Common myeloid progenitor, CD34-positive (primary cell): ENCODE measurements around the gene RAET1G.

Experiments
- CTCF ChIA-PET: fragments of 350-600 bp; sonication (Branson Sonifier 250); formaldehyde crosslinking; loops from one replicate; lab custom pipeline; 2021; ENCODE audit warnings: antibody characterized with exemption; lab: Charles Lee
- POLR2A ChIA-PET: fragments of 350-600 bp; sonication (Branson Sonifier 250); formaldehyde crosslinking; loops from one replicate; lab custom pipeline; 2021; ENCODE audit warnings: antibody characterized with exemption; lab: Charles Lee
- DNase-seq, 3 donors: peaks; one replicate each; pipeline versions ENCODE4 v3.0.0 to v3.0.0-alpha.2; 2013
- H3K27ac ChIP-seq, 2 experiments: 1 replicate in 1 of 2; 2 replicates in 1 of 2; pipeline ENCODE4 v1.7.0; 2013; ENCODE audit warnings: inconsistent platforms in 2 of 2, low read length in 2 of 2, mild to moderate bottlenecking in 2 of 2, low read depth in 1 of 2, moderate library complexity in 1 of 2; ENCODE audit not compliant: severe bottlenecking in 2 of 2, insufficient read depth in 1 of 2, poor library complexity in 1 of 2
- H3K27me3 ChIP-seq, 5 experiments: replicated peaks in 2 of 5; 1 replicate in 3 of 5; 2 replicates in 2 of 5; pipeline versions ENCODE4 v1.6.1 to v1.7.0; 2013; ENCODE audit warnings: low read length in 4 of 5, mild to moderate bottlenecking in 2 of 5, moderate library complexity in 2 of 5, inconsistent platforms in 1 of 5; ENCODE audit not compliant: insufficient read depth in 5 of 5, control insufficient read depth in 4 of 5
- H3K36me3 ChIP-seq, 4 experiments: 1 replicate in 2 of 4; 2 replicates in 2 of 4; pipeline versions ENCODE4 v1.6.1 to v1.7.0; 2013; ENCODE audit warnings: low read length in 3 of 4, control low read depth in 1 of 4, mild to moderate bottlenecking in 1 of 4; ENCODE audit not compliant: control insufficient read depth in 4 of 4, insufficient read depth in 4 of 4
- H3K4me1 ChIP-seq, 4 experiments: 1 replicate in 3 of 4; 2 replicates in 1 of 4; pipeline versions ENCODE4 v1.6.1 to v1.7.1; 2013; ENCODE audit warnings: low read length in 3 of 4, mild to moderate bottlenecking in 3 of 4, control low read depth in 1 of 4, inconsistent platforms in 1 of 4, moderate library complexity in 1 of 4; ENCODE audit not compliant: control insufficient read depth in 4 of 4, insufficient read depth in 4 of 4; ENCODE audit errors: control extremely low read depth in 1 of 4
- H3K4me3 ChIP-seq, 7 experiments: 1 replicate in 4 of 7; 2 replicates in 3 of 7; pipeline versions ENCODE4 v1.5.1 to v1.7.0; 2013; ENCODE audit warnings: mild to moderate bottlenecking in 7 of 7, low read length in 6 of 7, moderate library complexity in 6 of 7, inconsistent platforms in 2 of 7, low read depth in 2 of 7, control low read depth in 1 of 7; ENCODE audit not compliant: insufficient read depth in 4 of 7, control insufficient read depth in 1 of 7; ENCODE audit errors: extremely low read depth in 1 of 7
- H3K9me3 ChIP-seq, 5 experiments: 1 replicate in 4 of 5; 2 replicates in 1 of 5; pipeline versions ENCODE4 v1.6.1 to v1.7.1; 2013; ENCODE audit warnings: low read length in 4 of 5, mild to moderate bottlenecking in 2 of 5, inconsistent platforms in 1 of 5, low read depth in 1 of 5, moderate library complexity in 1 of 5; ENCODE audit not compliant: control insufficient read depth in 4 of 5, insufficient read depth in 2 of 5; ENCODE audit errors: control extremely low read depth in 1 of 5
- WGBS: methylation state at CpG from one replicate; pipeline ENCODE4 v1.1.5; 2013; ENCODE audit not compliant: insufficient coverage; 5-methylcytosine and 5-hydroxymethylcytosine counted together

RAET1G gene

DNA sequence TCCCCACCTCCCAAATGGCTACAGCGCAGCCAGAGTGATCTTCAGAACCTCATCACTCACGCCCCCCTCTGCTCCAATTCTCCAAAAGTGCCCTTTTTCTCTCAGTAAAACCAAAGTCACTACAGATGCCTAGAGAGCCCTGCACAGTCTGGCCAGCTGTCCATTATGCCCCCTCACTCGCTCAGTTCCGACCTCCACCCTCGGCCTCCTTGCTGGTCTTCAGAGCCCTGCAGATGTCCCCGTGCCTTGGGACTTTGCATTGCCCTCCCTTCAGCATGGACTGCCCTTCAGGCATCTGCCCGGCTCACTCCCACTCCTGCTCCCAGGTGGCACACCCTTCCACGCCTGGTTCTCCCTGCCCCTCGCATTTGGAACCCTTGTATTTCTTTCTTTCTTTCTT is 24.0 kb downstream of the RAET1G start:
- Histone ChIP-seq H3K9me3 (no peaks in the 10 kb centered on the region), H3K4me3 (no peak overlapping the region), H3K36me3 (no peaks in the 10 kb centered on the region), H3K27ac (no peak overlapping the region), H3K4me1 (peaks cover 0 to 24% (median 20%) of the 10 kb centered on the region in 4 experiments), H3K27me3 (peaks cover 0 to 3% (median 0%) of the 10 kb centered on the region in 5 experiments)
- ChIA-PET POLR2A (no interaction called here), CTCF (interaction anchor here (2.3 kb wide), 1 partner anchor 59 kb away, joined by 8 read pairs; no protein-coding TSS in a partner anchor)
- 96% methylated on average over 6 of the region's 9 CpGs for WGBS
- DNase-seq = no peak

DNA sequence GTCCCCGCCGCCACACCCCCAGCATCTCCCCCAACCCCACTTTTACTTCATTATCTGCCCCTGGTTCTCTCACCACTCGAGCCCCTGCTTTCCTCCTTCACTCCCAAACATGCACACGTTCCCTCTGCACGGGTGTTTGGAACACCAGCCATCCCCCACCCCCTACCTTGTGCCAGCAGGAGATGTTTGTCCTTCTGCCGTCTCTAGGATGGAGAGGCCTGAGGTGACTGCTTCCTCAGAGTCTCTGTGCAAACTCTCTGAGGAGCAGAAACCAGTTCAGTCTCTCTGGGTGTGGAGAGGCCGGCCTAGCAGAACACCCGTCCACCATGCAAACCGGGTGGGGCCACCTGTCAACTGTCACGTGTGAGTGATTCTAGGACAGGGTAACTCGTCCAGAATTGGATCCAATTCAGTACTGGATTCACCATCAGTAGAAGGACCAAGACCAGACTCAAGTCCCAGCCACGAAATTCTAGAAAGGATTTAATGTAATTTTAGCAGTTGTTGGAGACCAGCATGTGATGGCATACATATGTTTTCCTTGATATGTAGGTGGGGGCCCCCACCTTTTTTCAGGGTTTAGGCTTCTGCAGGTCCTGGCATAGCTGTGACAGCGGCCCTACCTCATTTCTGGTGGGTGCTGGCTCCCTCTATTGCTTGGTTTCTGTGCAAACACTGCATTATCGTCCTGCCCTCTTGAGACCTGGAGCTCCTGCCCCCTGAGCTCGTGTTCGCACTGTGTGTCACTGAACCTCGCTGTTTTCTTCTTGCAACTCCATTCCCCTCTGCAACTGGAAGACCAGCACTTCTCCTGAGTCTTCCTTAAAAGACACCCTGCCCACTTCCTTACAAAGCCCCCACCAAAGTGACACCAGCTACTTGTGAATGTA is 24.8 kb downstream of the RAET1G start, which contains the start of gene RAET1E:
Gene RAET1E, minus strand, starts transcription at position 259 of the 890 bp plus-strand sequence. CDS start 7,212 bp downstream, outside the sequence.
- CTCF ChIA-PET = interaction anchor here (1.0 to 2.3 kb wide), 2 partner anchors 58 to 63 kb away, joined by 3 to 8 read pairs; no protein-coding TSS in a partner anchor
- no peaks in the 10 kb centered on the region for H3K36me3 ChIP-seq

DNA sequence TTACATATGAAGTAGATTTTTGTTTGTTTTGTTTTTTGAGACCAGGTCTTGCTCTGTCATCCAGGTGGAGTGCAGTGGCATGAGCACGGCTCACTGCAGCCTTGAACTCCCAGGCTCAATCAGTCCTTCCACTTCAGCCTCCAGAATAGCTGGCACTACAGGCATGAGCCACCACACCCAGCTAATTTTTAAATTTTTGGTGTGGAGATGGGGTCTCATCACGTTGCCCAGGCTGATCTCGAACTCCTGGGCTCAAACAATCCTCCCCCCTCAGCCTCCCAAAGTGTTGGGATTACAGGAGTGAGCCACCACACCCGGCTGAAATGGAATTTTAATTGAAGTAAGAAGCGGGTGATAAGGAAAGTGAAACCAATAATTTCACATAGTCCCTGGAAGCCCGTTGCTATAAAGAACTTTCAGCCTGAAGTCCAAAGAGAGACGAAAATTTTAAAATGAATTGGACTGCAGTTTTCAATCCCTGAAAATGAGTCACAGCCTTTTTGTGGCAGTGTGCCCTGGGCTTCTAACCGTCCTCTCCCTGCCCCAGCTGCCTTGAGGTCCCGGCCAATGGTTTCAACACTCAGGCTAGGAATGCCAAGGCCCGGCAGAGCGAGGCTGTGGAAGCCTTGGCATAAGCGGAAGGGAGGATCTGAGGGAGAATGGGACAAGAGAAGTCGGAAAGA is 25.8 kb downstream of the RAET1G start:
- Histone ChIP-seq H3K36me3 (no peaks in the 10 kb centered on the region), H3K27ac (no peak overlapping the region), H3K9me3 (no peaks in the 10 kb centered on the region), H3K4me1 (peaks cover 0 to 24% (median 20%) of the 10 kb centered on the region in 4 experiments), H3K4me3 (no peak overlapping the region), H3K27me3 (peaks cover 0 to 3% (median 0%) of the 10 kb centered on the region in 5 experiments)
- WGBS = 96% methylated on average over 9 of the region's 13 CpGs
- CTCF ChIA-PET = interaction anchor here (1.1 to 2.3 kb wide), 3 partner anchors 32 to 63 kb away, joined by 3 to 8 read pairs (median 3); no protein-coding TSS in a partner anchor
- POLR2A ChIA-PET = no interaction called here
- DNase-seq = peak in 2 of 3 donors; percentile 6 to 7

More for the DNA sequence above, 24.8 kb downstream of the RAET1G start, which contains the start of gene RAET1E:
- WGBS = 95% methylated on average over 15 of the region's 17 CpGs
- H3K4me3 ChIP-seq = no peak within 1 kb of the TSS
- H3K9me3 ChIP-seq = no peaks in the 10 kb centered on the region
- peaks cover 0 to 24% (median 20%) of the 10 kb centered on the region in 4 experiments for H3K4me1 ChIP-seq
- no peak within 1 kb of the TSS for H3K27ac ChIP-seq
- POLR2A ChIA-PET = no interaction called here
- H3K27me3 ChIP-seq = peaks cover 0 to 3% (median 0%) of the 10 kb centered on the region in 5 experiments
- peak in 2 of 3 donors; percentile 19 to 31 for DNase-seq

DNA sequence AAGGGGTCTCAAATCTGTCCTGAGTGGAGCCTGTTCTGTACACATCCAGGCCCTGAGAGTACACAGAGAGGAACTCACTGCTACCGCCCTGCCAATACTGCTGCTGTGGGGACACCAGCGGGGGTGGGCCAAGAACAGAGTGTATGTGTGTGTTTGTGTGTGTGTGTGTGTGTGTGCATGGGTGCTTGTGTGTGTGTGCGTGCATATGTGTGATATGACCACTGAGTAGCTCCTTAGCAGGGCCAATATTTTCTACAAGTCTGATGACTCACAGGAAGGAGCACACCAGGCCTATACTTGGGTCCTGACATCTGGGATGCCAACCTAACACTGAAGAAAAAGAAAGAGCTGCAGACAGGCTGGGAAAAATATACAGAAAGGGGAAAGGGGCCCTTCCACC is 26.4 kb downstream of the RAET1G start:
- DNase-seq = peak; percentile 19 to 77 (median 61)
- no peak overlapping the region for H3K4me3 ChIP-seq
- CTCF ChIA-PET = interaction anchor here (1.1 to 1.2 kb wide), 2 partner anchors 31 to 62 kb away, joined by 3 read pairs; no protein-coding TSS in a partner anchor
- POLR2A ChIA-PET = no interaction called here
- no peaks in the 10 kb centered on the region for H3K36me3 ChIP-seq
- H3K4me1 ChIP-seq = peaks cover 0 to 24% (median 20%) of the 10 kb centered on the region in 4 experiments
- H3K27me3 ChIP-seq = peaks cover 0 to 3% (median 0%) of the 10 kb centered on the region in 5 experiments
- WGBS = 83% methylated on average over 1 of the region's 3 CpGs
- H3K27ac ChIP-seq = no peak overlapping the region
- no peaks in the 10 kb centered on the region for H3K9me3 ChIP-seq

DNA sequence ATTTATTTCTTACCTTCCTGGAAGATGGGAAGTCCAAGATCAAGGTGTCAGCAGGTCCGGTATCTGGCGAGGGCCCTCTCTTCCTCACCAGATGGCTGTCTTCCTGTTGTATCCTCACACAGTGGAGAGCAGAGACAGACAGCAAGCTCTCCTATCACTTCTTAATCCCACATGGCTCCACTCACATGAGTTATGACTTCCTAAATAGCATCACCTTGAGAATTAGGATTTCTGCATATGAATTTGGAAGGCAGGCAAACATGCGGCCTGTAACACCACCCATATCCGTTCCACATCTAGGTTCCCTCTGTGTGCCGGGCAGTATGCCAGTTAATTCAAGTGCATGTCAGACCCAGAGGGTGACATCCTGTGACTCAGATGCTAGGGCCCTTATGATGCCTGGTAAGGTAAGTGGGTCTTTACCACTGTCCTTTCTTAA is 27.1 kb downstream of the RAET1G start:
- CTCF ChIA-PET = interaction anchor here (1.2 kb wide), 1 partner anchor 62 kb away, joined by 3 read pairs; no protein-coding TSS in a partner anchor
- Histone ChIP-seq H3K36me3 (no peaks in the 10 kb centered on the region), H3K4me3 (no peak overlapping the region), H3K27me3 (peaks cover 0 to 3% (median 0%) of the 10 kb centered on the region in 5 experiments), H3K4me1 (peaks cover 0 to 24% (median 20%) of the 10 kb centered on the region in 4 experiments), H3K27ac (no peak overlapping the region), H3K9me3 (no peaks in the 10 kb centered on the region)
- 17% methylated on average over 5 of the region's 5 CpGs for WGBS
- DNase-seq = peak; percentile 82 to 97 (median 96)
- POLR2A ChIA-PET = no interaction called here

DNA sequence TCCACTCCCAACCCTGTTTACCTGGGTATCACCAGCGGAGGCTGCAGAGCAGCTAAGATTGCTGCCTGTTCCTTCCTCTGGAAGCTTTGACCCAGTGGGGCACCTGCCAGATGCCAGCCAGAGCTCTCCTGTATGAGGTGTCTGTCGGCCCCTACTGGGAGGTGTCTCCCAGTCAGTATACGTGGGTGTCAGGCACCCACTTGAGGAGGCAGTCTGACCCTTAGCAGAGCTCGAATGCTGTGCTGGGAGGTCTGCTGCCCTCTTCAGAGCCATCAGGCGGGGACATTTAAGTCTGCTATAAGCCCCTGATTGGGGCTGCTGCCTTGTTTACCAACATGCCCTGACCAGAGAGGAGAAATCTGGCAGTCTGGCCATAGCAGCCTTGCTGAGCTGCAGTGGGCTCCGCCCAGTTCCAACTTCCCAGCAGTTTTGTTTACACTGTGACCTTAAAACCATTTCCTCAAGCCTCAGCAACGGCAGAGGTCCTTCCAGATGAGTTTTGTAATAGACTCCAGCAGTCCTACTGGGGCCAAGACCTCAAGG is 27.8 kb downstream of the RAET1G start:
- ChIA-PET POLR2A (no interaction called here), CTCF (interaction anchor here (0.7 to 0.8 kb wide), 2 partner anchors 9 to 12 kb away, joined by 3 read pairs; no protein-coding TSS in a partner anchor)
- Histone ChIP-seq H3K4me1 (peaks cover 0 to 24% (median 20%) of the 10 kb centered on the region in 4 experiments), H3K27me3 (peaks cover 0 to 2% (median 0%) of the 10 kb centered on the region in 5 experiments), H3K27ac (no peak overlapping the region), H3K9me3 (no peaks in the 10 kb centered on the region), H3K4me3 (no peak overlapping the region), H3K36me3 (no peaks in the 10 kb centered on the region)
- 68% methylated on average over 7 of the region's 7 CpGs for WGBS
- peak in 1 of 3 donors; percentile 4 for DNase-seq
